Endodermal cell (in vitro differentiated cells): ENCODE measurements around the gene PIP5K1B. TPM values are rescaled to one million over a fixed set of nuclear protein-coding genes. Genes with fewer than 3 reads are reported as not detected.
A peak's percentile ranks its signal among the peaks of the same experiment; 100 is the strongest.

ENCODE experiments used
- DNase-seq: peaks from one replicate; pipeline ENCODE4 v3.0.0-alpha.2; 2017
- H3K27ac ChIP-seq: 2 replicates; pipeline ENCODE4 v1.5.1; 2013; ENCODE audit warnings: mild to moderate bottlenecking, low read depth, low read length, moderate library complexity
- H3K27me3 ChIP-seq: 2 replicates; pipeline ENCODE4 v1.6.1; 2013; ENCODE audit warnings: mild to moderate bottlenecking, low read length, moderate library complexity; ENCODE audit not compliant: insufficient read depth, control insufficient read depth, poor library complexity, severe bottlenecking
- H3K36me3 ChIP-seq: 2 replicates; pipeline ENCODE4 v1.7.0; 2013; ENCODE audit warnings: mild to moderate bottlenecking, low read length, moderate library complexity; ENCODE audit not compliant: control insufficient read depth, insufficient read depth
- H3K4me1 ChIP-seq: one replicate; pipeline ENCODE4 v1.7.0; 2013; ENCODE audit warnings: low read length; ENCODE audit not compliant: control insufficient read depth, insufficient read depth
- H3K4me3 ChIP-seq: 2 replicates; pipeline ENCODE4 v1.5.1; 2013; ENCODE audit warnings: mild to moderate bottlenecking, low read length, moderate library complexity
- H3K9ac ChIP-seq: 2 replicates; pipeline ENCODE4 v1.6.1; 2013; ENCODE audit warnings: mild to moderate bottlenecking, low read length, moderate library complexity; ENCODE audit not compliant: poor library complexity, severe bottlenecking; ENCODE audit errors: extremely low read depth
- H3K9me3 ChIP-seq: 2 replicates; pipeline ENCODE4 v1.6.1; 2013; ENCODE audit warnings: mild to moderate bottlenecking, low read length, moderate library complexity; ENCODE audit not compliant: control insufficient read depth
- H3K27ac Mint-ChIP-seq: 2 replicates; pipeline ENCODE4 v1.8.0; 2020; ENCODE audit warnings: mixed read lengths
- H3K27me3 Mint-ChIP-seq: 2 replicates; pipeline ENCODE4 v1.8.0; 2021; ENCODE audit warnings: mild to moderate bottlenecking, mixed read lengths; ENCODE audit not compliant: insufficient read depth
- H3K36me3 Mint-ChIP-seq: 2 replicates; pipeline ENCODE4 v1.8.0; 2020; ENCODE audit warnings: low read depth, mixed read lengths
- H3K4me1 Mint-ChIP-seq: 2 replicates; pipeline ENCODE4 v1.8.0; 2020; ENCODE audit warnings: mixed read lengths
- H3K4me3 Mint-ChIP-seq: 2 replicates; pipeline ENCODE4 v1.8.0; 2020; ENCODE audit warnings: mild to moderate bottlenecking, moderate library complexity, mixed read lengths
- H3K9me3 Mint-ChIP-seq: 2 replicates; pipeline ENCODE4 v1.8.0; 2020; ENCODE audit warnings: mild to moderate bottlenecking, mixed read lengths
- CTCF ChIP-seq: fragments of 200-600 bp; sonication (generic); conservative IDR thresholded peaks from 2 replicates; pipeline ENCODE4 v1.5.0; 2021; ENCODE audit warnings: antibody characterized with exemption, mild to moderate bottlenecking
- WGBS, 2 experiments: methylation state at CpG; one replicate each; pipeline versions ENCODE4 v1.1.5 to v1.1.7; 2013; ENCODE audit warnings: missing lambda C conversion rate in 2 of 2, mixed read lengths in 1 of 2; ENCODE audit not compliant: insufficient coverage in 1 of 2, insufficient read length in 1 of 2; 5-methylcytosine and 5-hydroxymethylcytosine counted together
- total RNA-seq, 2 donors: library from RNA; stranded (reverse); fragmentation: NEBNext Ultra II Directional in 1 of 2; extraction: Animal tissue kit (Norgen Biotek cat#: 25700) in 1 of 2; gene quantifications; 2 replicates in 1 of 2; 3 replicates in 1 of 2; pipeline ENCODE4 v1.2.1, GENCODE V29; 2021

The PIP5K1B gene
- total RNA-seq, 2 donors from 2014 or later = 8.5 to 10.2 TPM

- no peaks in the 10 kb centered on the region for H3K27me3 ChIP-seq
- Mint-ChIP-seq H3K4me3 (no peak overlapping the region), H3K9me3 (no peaks in the 10 kb centered on the region), H3K36me3 (no peaks in the 10 kb centered on the region), H3K27me3 (no peaks in the 10 kb centered on the region), H3K4me1 (peaks cover 61% of the 10 kb centered on the region), H3K27ac (peak overlapping the region; percentile 62)
- peaks cover 44% of the 10 kb centered on the region for H3K4me1 ChIP-seq
- H3K9ac ChIP-seq = peak overlapping the region; percentile 31
- no peak overlapping the region for H3K27ac ChIP-seq
- WGBS, 2 experiments = 58 to 64% methylated on average over 6 to 7 of the region's 7 CpGs
- H3K4me3 ChIP-seq = no peak overlapping the region
- H3K36me3 ChIP-seq = peaks cover 15% of the 10 kb centered on the region
- no peaks in the 10 kb centered on the region for H3K9me3 ChIP-seq
- TF ChIP-seq CTCF = no peak
- no peak for DNase-seq
These were observed 189.5 kb downstream of the PIP5K1B start for GRCh38 chr9:68894502-68894901.

- no peak for DNase-seq
- no peaks in the 10 kb centered on the region for H3K9me3 Mint-ChIP-seq
- no peak overlapping the region for H3K4me3 Mint-ChIP-seq
These were observed 190.9 kb downstream of the PIP5K1B start for GRCh38 chr9:68895741-68896478.

GRCh38 chr9:68896486-68896885, 191.4 kb downstream of the PIP5K1B start:
- 89% methylated on average over 1 of the region's 1 CpG; no CpG with 5 or more reads in 1 of the 2 experiments for WGBS, 2 experiments
- peaks cover 44% of the 10 kb centered on the region for H3K4me1 ChIP-seq
- H3K4me3 ChIP-seq = peak overlapping the region; percentile 5
- H3K27me3 ChIP-seq = no peaks in the 10 kb centered on the region
- H3K4me3 Mint-ChIP-seq = peak overlapping the region; percentile 9
- H3K36me3 Mint-ChIP-seq = no peaks in the 10 kb centered on the region
- peaks cover 8% of the 10 kb centered on the region for H3K36me3 ChIP-seq
- H3K9ac ChIP-seq = no peak overlapping the region
- no peak for TF ChIP-seq CTCF
- peaks cover 61% of the 10 kb centered on the region for H3K4me1 Mint-ChIP-seq
- peak overlapping the region; percentile 67 for H3K27ac Mint-ChIP-seq
- H3K9me3 Mint-ChIP-seq = no peaks in the 10 kb centered on the region
- H3K27me3 Mint-ChIP-seq = no peaks in the 10 kb centered on the region
- DNase-seq = no peak
- no peaks in the 10 kb centered on the region for H3K9me3 ChIP-seq
- no peak overlapping the region for H3K27ac ChIP-seq

More at GRCh38 chr9:68895741-68896478, 190.9 kb downstream of the PIP5K1B start:
- Histone ChIP-seq H3K9me3 (no peaks in the 10 kb centered on the region), H3K4me1 (peaks cover 44% of the 10 kb centered on the region), H3K27me3 (no peaks in the 10 kb centered on the region), H3K9ac (no peak overlapping the region), H3K27ac (no peak overlapping the region), H3K36me3 (peaks cover 8% of the 10 kb centered on the region), H3K4me3 (peak overlapping the region; percentile 5)
- Mint-ChIP-seq H3K27ac (peak overlapping the region; percentile 67), H3K4me1 (peaks cover 61% of the 10 kb centered on the region), H3K36me3 (no peaks in the 10 kb centered on the region), H3K27me3 (no peaks in the 10 kb centered on the region)
- 79 to 94% methylated on average over 2 to 5 of the region's 6 CpGs for WGBS, 2 experiments
- no peak for TF ChIP-seq CTCF
